M059J (cell line): ENCODE results near the gene INKA1. TPM values are rescaled to one million over a fixed set of nuclear protein-coding genes. Genes with fewer than 3 reads are reported as not detected.
A peak's percentile ranks its signal among the peaks of the same experiment; 100 is the strongest.

Source experiments
- DNase-seq: peaks from one replicate; pipeline ENCODE4 v3.0.0-alpha.2; 2012; ENCODE audit warnings: low read depth
- total RNA-seq: library from RNA; depleted of rRNA; stranded (reverse); fragments of >200 nt; shearing (Covaris generic); gene quantifications from 2 replicates; pipeline ENCODE4 v1.2.3, GENCODE V29; 2014

INKA1 gene
- total RNA-seq, 1 experiment from 2014 or later, result 0.89 TPM

- peak; percentile 99 for DNase-seq
Observed at GRCh38 chr3:49786357-49787181, 16.5 kb upstream of the INKA1 start, which contains the start of gene IP6K1. Gene IP6K1, minus strand, starts transcription at chr3:49786542. Its CDS starts 38,502 bp downstream, at chr3:49748040.

- no peak for DNase-seq
Observed at GRCh38 chr3:49787182-49787464, 15.9 kb upstream of the INKA1 start.

DNA sequence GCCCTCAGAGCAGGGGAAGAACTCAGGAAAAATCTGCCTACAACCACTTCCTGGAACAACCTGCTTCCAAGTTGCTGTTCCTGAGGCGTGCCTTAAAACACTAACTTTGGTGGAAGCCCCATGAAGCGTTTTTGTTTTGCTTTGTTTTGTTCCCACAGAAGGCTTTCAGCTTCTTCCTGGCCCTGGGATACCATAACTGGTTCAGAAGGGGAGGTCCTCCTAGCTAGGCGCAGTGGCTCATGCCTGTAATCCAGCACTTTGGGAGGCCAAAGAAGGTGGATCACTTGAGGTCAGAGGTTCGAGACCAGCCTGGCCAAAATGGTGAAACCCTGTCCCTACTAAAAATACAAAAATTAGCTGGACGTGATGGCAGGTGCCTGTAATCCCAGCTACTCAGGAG is 15.5 kb upstream of the INKA1 start:
- no peak for DNase-seq

GRCh38 chr3:49788056-49788455 is 15.0 kb upstream of the INKA1 start:
- DNase-seq, result no peak

GRCh38 chr3:49790626-49791411 is 12.2 kb upstream of the INKA1 start:
- DNase-seq, result peak; percentile 70

DNA sequence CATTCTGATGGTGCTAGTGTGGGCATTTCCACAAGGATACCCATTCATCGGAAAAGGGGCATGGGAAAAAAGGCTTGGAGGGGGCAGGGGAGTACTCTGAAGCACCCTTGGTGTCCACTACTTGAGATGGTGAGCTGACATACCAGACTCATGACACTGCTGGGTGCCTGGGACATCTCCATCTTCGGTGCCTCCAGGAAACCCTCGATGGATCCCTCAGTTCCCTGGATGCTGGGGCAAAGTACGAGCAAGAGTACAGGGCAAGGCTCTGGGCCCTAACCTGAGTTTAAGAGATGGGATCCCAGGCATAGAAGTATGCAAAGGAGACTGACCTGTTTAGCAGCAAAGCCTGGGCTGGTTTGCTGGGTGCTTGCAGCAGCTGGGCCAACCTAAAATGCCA is 11.5 kb upstream of the INKA1 start:
- no peak for DNase-seq

DNA sequence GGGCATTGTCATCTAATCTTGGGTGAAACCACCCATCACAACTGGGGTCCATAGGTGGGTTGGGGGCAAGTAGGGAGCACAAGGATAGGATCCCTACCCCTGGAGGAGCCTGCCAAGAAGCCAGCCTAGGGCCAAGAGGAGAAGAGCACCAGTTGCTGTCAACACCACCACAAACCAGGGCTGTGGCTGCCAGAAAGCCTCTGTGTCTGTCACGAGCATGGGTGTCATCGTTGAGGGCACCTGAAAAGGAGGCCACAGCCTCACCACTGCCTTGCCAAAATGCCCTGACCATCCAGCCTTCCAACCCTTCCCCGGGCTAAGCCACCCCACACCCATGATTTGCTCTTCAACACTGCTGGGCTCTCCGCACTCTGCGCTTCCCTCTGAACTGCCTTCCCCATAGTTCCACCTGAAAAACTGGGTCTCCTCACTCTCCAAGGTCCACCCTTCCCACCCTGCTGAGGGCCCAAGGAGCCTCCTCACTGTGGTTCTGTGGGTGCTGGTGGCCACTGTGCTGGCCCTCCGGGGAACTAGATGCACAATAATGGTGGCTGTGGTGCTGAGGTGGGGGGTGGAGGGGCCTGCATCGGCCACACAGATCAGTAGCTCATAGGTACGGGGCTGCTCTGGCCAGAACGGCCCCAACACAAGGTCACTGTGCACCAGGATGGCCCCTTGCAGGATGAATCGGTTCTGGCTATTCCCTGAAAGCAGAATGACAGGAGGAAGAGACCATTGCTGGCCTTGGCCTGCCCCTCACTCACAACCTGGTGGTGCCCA is 10.5 kb upstream of the INKA1 start:
- no peak for DNase-seq

DNA sequence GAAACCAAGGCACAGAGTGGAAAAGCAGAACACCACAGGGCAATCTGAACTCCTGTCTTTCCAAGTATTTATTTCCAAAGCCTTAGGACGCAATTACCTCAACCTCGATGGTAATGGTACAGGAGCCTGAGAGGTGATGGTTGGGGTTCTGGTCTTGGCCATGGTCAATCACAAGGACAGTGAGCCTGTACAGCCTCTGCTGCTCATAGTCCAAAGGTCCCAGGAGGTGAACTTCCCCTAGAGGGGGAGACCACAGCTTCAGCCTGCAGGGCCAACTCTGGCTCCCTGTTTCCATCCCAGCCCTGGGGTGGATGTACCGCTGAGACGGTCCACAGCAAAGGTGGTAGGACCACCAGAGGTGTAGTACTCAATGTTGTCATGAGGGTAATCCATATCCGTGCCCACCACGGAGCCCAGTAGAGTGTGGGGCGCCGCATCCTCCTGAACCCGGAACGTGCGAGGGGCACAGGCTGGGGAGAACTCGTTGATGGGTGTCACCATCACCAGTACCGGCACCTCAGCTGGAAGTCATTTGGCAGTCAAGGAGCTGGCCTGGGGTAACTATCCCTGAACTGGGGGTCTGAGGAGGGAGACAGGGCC is 9.5 kb upstream of the INKA1 start:
- no peak for DNase-seq

- DNase-seq, result no peak
Observed at GRCh38 chr3:49794431-49794830, 8.6 kb upstream of the INKA1 start.

- DNase-seq, result no peak
Observed at GRCh38 chr3:49794926-49795905, 7.8 kb upstream of the INKA1 start.

DNA sequence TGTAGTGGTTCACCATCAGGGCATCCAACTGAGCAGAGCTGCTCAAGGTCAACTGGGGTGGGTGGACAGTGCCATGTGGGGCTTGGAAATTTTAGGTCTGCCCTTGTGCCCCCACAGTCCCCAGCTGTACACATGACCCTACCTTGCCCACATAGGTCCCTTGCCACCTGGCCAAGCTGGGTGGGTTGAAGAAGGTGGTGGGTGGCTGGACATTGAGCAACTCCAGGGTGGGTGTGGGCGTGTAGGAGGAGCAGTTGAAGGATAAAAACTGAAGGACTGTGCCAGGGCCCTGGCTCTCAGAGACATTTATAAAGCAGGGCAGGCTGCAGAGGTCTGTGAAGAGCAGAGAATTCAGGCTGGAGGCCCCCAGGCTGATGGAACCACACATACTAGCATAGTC is 4.0 kb upstream of the INKA1 start:
- no peak for DNase-seq

DNA sequence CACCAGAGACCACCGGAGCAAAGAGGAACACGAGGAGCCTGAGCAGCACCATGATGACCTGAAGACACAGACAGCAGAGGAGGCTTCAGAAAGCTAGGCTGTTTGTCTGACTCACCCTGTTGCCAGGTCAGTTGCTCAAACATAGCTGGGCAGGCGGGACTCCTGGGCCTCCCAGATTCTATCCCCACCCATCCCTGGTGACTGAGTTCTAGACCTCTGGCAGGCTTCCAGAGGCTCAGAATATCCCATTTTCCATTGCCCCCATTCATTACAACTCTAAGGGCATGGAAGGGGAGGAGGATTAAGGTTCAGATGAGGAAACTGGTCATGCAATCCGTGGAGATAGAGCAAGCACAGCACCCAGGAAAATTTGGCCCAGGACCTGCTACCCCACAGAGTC is 3.3 kb upstream of the INKA1 start, which contains the start of gene CDHR4:
Gene CDHR4 (minus strand): TSS at position 113 of the 400 bp plus-strand sequence. CDS start 61 bp downstream, at position 52.
- DNase-seq, result peak; percentile 79

- no peak for DNase-seq
Observed at GRCh38 chr3:49801160-49801559, 1.9 kb upstream of the INKA1 start.

GRCh38 chr3:49803465-49804140 is 542 bp downstream of the INKA1 start:
- peak; percentile 20 for DNase-seq

DNA sequence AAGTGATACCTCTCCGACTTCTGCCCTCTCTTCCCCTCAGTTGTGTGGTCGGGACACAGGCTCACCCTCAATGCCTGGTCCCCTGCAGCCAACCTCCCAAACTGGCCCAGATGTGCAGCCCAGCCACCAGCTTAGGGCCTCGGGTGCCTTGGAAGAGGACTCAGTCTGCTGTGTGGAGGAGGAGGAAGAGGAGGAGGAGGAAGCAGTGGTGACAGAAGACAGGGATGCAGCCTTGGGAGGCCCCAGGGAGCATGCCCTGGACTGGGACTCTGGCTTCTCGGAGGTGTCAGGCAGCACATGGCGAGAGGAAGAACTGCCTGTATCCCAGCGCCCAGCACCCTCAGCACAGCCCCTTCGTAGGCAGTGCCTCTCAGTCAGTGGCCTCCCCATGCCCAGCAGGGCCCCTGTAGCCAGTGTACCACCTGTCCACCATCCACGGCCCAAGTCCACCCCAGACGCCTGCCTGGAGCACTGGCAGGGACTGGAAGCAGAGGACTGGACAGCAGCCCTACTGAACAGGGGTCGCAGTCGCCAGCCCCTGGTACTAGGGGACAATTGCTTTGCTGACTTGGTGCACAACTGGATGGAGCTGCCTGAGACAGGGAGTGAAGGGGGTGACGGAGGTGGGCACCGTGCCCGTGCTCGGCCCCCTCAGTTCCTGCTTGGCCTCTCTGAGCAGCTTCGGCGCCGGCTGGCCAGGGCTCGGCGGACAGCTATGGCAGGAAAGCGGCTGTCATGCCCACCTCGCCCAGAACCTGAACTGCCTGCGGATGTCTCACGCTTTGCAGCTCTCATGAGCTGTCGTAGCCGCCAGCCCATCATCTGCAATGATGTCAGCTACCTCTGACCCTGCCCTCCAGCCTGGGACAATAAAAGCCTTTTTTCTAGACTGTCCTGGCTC is 1.3 kb downstream of the INKA1 start:
- no peak for DNase-seq

GRCh38 chr3:49805367-49805782 is 2.3 kb downstream of the INKA1 start:
- DNase-seq, result no peak

GRCh38 chr3:49805897-49806701 is 3.0 kb downstream of the INKA1 start:
- DNase-seq, result no peak

GRCh38 chr3:49806850-49807249 is 3.8 kb downstream of the INKA1 start:
- no peak for DNase-seq
